Epithelial cell of esophagus (primary cell): ENCODE results near the gene NUDT13.

Source experiments
- DNase-seq: peaks from one replicate; pipeline ENCODE4 v3.0.0; 2010; ENCODE audit warnings: low read depth
- H3K4me3 ChIP-seq: 2 replicates; pipeline ENCODE4 v1.5.1; 2011; ENCODE audit warnings: mild to moderate bottlenecking, low read length, control low read depth
- CTCF ChIP-seq: IDR thresholded peaks from 2 replicates; pipeline ENCODE4 v1.5.1; 2011; ENCODE audit warnings: low read depth, mild to moderate bottlenecking, low read length, control low read depth, inconsistent platforms; ENCODE audit not compliant: insufficient read depth; ENCODE audit errors: missing control alignments

NUDT13 gene

GRCh38 chr10:73119952-73120351, 9.7 kb downstream of the NUDT13 start:
- no peak for DNase-seq
- TF ChIP-seq CTCF = no peak
- H3K4me3 ChIP-seq = no peak overlapping the region

- DNase-seq = peak; percentile 45
- no peak overlapping the region for H3K4me3 ChIP-seq
- TF ChIP-seq CTCF = no peak
These were observed 16.1 kb downstream of the NUDT13 start for GRCh38 chr10:73126343-73126742.

GRCh38 chr10:73131301-73131700, 21.0 kb downstream of the NUDT13 start:
- H3K4me3 ChIP-seq = no peak overlapping the region
- peak; percentile 75 for DNase-seq
- no peak for TF ChIP-seq CTCF

- no peak for DNase-seq
- TF ChIP-seq CTCF = no peak
- no peak overlapping the region for H3K4me3 ChIP-seq
These were observed 21.8 kb downstream of the NUDT13 start for GRCh38 chr10:73131913-73132686.

GRCh38 chr10:73134727-73135126, 24.5 kb downstream of the NUDT13 start:
- no peak overlapping the region for H3K4me3 ChIP-seq
- TF ChIP-seq CTCF = no peak
- no peak for DNase-seq

GRCh38 chr10:73136627-73137026, 26.4 kb downstream of the NUDT13 start:
- no peak for TF ChIP-seq CTCF
- no peak overlapping the region for H3K4me3 ChIP-seq
- DNase-seq = peak; percentile 27

GRCh38 chr10:73139251-73139650, 29.0 kb downstream of the NUDT13 start:
- DNase-seq = no peak
- no peak overlapping the region for H3K4me3 ChIP-seq
- TF ChIP-seq CTCF = no peak
